ENCODE data around the gene PHKA2.
"Not testable (repeated sequence)": the region's sequence is repeated elsewhere in the genome, so short reads cannot be mapped to it uniquely, and the experiment has no call there.

PHKA2 gene

DNA sequence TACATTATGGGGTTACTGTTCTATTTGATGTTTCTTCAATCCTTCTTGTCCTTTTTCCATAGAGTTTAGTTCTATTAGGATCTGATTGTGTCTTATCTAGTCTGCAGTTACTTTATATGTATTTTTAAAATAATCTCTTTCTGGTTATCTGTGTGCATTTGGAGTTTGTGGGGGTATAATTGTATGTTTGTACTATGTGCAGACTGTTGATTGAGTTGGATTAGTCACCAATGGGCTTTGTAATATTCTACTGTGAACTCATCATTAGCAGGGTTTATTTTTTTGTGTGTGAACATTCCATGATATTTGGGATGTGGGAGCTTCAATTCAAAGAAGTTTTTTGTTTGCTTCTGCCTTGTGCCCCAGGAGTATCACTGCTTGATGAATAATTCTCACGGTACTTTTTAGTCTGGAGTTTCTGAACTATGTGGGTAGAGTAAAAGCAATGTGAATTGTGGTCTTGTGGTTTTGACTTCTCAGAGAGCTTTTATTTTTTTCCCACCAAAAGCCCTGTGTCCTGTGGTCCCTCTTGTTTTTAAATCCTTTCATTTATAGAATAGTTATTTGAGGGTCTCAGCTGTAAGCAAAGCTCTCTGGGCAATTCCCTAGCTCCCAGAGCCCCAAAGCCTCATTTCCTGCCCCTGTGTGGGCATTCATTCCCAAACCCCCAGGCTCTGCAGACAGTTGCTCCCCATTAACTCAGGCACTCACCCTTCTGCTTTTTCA, 127.8 kb downstream of the PHKA2 start:
- no peak for DNase-seq

DNA sequence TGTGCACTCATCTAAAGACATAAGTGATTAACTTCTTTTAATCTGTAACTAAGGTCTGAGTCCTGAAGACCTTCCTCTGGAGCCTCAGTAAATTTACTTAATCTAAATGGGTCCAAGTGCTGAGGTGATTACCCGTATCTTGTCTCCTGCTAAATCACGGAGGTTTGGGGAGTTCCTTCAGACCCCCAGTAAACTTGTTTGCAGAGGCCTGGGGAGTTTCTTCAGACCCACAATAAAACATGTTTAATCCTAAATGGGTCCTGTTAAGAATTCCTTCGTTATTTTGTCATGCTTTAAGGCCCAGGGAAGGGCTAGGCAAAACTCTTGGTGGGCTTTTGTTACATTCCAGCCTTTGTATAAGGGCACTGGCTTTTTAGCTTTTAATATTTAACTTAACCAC, 136.0 kb downstream of the PHKA2 start:
- not testable (repeated sequence) for DNase-seq

Measured in NCI-H526 treated with DMSO at 0.1 percent for 48 hours (cell line).